Ishikawa (cell line): ENCODE data around the gene PATJ.

ENCODE experiments used
- EGR1 ChIP-seq: IDR thresholded peaks from 2 replicates; pipeline ENCODE4 v1.6.1; 2012
- EP300 ChIP-seq: IDR thresholded peaks from 2 replicates; pipeline ENCODE4 v1.6.1; 2012; ENCODE audit warnings: borderline replicate concordance
- FOXM1 ChIP-seq: IDR thresholded peaks from 2 replicates; pipeline ENCODE4 v1.6.1; 2012; ENCODE audit warnings: low read depth, borderline replicate concordance
- TAF1 ChIP-seq: IDR thresholded peaks from 2 replicates; pipeline ENCODE4 v1.6.1; 2012; ENCODE audit warnings: low read depth, mild to moderate bottlenecking
- TF ChIP-seq, protein P1 (sequence below): IDR thresholded peaks from 2 replicates; pipeline ENCODE4 v1.6.1; 2012

DNA sequence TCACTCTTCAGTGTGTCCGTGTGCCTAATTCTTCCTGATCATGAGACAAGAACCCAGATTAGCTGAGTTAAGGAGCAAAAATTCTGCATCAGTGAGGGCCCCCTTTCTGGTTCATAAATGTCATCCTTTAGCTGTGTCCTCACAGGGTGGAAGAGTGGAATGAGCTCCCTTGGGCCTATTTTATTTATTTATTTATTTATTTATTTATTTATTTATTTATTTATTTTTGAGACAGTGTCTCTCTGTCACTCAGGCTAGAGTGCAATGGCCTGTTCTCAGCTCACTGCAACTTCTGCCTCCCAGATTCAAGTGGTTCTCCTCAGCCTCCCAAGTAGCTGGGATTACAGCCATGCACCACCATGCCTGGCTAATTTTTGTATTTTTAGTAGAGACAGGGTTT is 131.7 kb downstream of the PATJ start:
- no peak for TF ChIP-seq EP300
- TF ChIP-seq FOXM1, result no peak
- TF ChIP-seq, protein P1, sequence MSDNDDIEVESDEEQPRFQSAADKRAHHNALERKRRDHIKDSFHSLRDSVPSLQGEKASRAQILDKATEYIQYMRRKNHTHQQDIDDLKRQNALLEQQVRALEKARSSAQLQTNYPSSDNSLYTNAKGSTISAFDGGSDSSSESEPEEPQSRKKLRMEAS, result no peak
- TF ChIP-seq TAF1, result no peak
- no peak for TF ChIP-seq EGR1
